Uterus (tissue), 4 donors: ENCODE data around the gene MAP3K4. TPM values are rescaled to one million over a fixed set of nuclear protein-coding genes. Genes with fewer than 3 reads are reported as not detected.

Source experiments
- DNase-seq, 2 donors: peaks; one replicate each; pipeline ENCODE4 v3.0.0-alpha.2; 2019 to 2020
- H3K27ac ChIP-seq, 2 donors: fragments of 200-600 bp; sonication (generic); 1 replicate in 1 of 2; 2 replicates in 1 of 2; pipeline ENCODE4 v1.5.1; 2016 to 2018
- H3K27me3 ChIP-seq, 2 donors: fragments of 200-600 bp; sonication (generic); one replicate each; pipeline ENCODE4 v1.5.1; 2018 to 2019; ENCODE audit warnings: control low read depth in 1 of 2
- H3K36me3 ChIP-seq, 2 donors: fragments of 200-600 bp; sonication (generic); one replicate each; pipeline ENCODE4 v1.5.1; 2019; ENCODE audit warnings: control low read depth in 1 of 2
- H3K4me1 ChIP-seq, 2 donors: fragments of 200-600 bp; sonication (generic); one replicate each; pipeline ENCODE4 v1.5.1; 2018 to 2019; ENCODE audit warnings: control low read depth in 1 of 2
- H3K4me3 ChIP-seq, 2 donors: fragments of 200-600 bp; sonication (generic); 1 replicate in 1 of 2; 2 replicates in 1 of 2; pipeline ENCODE4 v1.5.1; 2018 to 2019; ENCODE audit warnings: mild to moderate bottlenecking in 1 of 2
- H3K9me3 ChIP-seq, 2 donors: fragments of 200-600 bp; sonication (generic); one replicate each; pipeline ENCODE4 v1.5.1; 2019; ENCODE audit warnings: control low read depth in 1 of 2
- POLR2A ChIP-seq, 2 donors: fragments of 450-650 bp; IDR thresholded peaks; one replicate each; pipeline ENCODE4 v1.6.1; 2016; ENCODE audit warnings: antibody characterized with exemption in 2 of 2, mild to moderate bottlenecking in 1 of 2, moderate library complexity in 1 of 2
- intact Hi-C: fragments of 100-400 bp; cut with DNase I; formaldehyde crosslinking; loops from one replicate; pipeline ENCODE4 v1.15.1; 2023; ENCODE audit warnings: low total_unique reads
- total RNA-seq, 4 donors: library from RNA; depleted of rRNA in 3 of 4; stranded (reverse); fragments of >200 nt in 3 of 4; gene quantifications; one replicate each; pipeline versions ENCODE4 v1.1.0 to v1.2.4, GENCODE V29; 2014 to 2023
- TF ChIP-seq, protein P1 (sequence below), 4 experiments: fragments of 200-600 bp in 2 of 4; fragments of 450-650 bp in 2 of 4; sonication (generic) in 2 of 4; IDR thresholded peaks; one replicate each; pipeline ENCODE4 v1.5.1; 2016 to 2019; ENCODE audit warnings: antibody characterized with exemption in 4 of 4, mild to moderate bottlenecking in 2 of 4, moderate library complexity in 1 of 4
- donor health status: DM: yes; HTN: yes; CAD: no.

MAP3K4 gene
- total RNA-seq, 4 donors from 2014 or later, result 24.1 to 82.9 (median 46.6) TPM

DNA sequence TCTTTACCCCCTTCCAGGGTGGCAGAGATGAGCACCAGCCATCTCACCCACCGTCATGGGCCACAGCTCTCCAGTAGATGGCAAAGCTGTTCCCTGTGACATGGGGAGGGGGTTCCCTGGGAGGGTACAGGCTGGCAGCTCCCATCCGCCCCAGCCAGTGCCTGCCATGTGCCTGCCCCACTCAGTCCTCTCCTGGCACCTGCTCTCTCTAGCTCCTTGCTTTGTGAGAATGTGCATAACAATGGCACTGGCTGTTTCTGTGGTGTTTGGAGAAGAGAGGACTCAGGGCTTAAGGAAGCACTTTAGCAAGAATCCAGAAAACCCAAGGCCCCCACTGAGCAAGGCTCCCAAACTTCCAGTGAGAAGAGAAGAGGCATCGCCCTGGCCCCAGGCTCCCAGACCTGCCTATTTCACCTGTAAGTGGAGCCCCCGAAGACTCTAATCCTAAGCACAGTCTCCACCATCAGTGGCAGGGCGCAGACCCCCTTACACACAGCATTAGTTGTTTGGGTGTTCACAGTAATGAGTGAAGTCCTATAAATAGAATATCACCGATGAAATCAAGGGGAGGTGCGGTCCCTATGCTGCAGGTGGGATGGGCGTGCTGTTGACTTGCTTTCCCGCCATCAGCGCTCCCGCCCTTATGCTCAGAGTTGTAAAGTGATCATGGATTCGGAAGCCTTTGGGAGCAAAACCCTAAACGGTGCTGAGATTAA, 172.1 kb downstream of the MAP3K4 start:
- no peak overlapping the region for H3K4me3 ChIP-seq
- H3K9me3 ChIP-seq, result no peaks in the 10 kb centered on the region
- no peaks in the 10 kb centered on the region for H3K27me3 ChIP-seq
- no peak overlapping the region for H3K27ac ChIP-seq
- no peaks in the 10 kb centered on the region for H3K4me1 ChIP-seq
- TF ChIP-seq, protein P1, sequence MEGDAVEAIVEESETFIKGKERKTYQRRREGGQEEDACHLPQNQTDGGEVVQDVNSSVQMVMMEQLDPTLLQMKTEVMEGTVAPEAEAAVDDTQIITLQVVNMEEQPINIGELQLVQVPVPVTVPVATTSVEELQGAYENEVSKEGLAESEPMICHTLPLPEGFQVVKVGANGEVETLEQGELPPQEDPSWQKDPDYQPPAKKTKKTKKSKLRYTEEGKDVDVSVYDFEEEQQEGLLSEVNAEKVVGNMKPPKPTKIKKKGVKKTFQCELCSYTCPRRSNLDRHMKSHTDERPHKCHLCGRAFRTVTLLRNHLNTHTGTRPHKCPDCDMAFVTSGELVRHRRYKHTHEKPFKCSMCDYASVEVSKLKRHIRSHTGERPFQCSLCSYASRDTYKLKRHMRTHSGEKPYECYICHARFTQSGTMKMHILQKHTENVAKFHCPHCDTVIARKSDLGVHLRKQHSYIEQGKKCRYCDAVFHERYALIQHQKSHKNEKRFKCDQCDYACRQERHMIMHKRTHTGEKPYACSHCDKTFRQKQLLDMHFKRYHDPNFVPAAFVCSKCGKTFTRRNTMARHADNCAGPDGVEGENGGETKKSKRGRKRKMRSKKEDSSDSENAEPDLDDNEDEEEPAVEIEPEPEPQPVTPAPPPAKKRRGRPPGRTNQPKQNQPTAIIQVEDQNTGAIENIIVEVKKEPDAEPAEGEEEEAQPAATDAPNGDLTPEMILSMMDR (IDR thresholded peaks at IDR 0.05), result no peak
- no peak for TF ChIP-seq POLR2A (IDR thresholded peaks at IDR 0.05)
- DNase-seq, result no peak
- intact Hi-C loops, result no loop called here
- H3K36me3 ChIP-seq, result no peaks in the 10 kb centered on the region

DNA sequence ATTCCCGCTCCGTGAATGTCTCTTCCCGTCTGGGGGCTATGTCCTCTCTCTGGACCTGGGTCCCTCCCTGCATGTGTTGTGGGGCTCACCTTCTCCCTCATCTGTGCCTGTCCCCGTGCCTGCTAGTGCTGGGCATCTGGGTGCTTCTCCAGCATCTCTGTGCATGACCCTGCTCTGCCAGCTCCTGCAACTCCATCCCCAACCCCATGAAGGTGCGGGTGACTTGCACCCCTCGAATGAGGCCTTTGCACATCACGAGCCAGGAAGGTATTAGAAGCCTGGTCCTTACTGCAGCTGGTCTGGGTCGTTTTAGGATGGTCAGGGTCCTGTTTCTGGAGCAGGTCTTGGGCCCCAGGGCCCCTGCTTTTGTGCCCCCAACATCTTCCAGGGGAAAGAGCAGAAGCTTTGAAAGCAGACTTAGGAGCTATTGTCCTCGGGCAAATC, 172.6 kb downstream of the MAP3K4 start:
- no peak for TF ChIP-seq POLR2A (IDR thresholded peaks at IDR 0.05)
- TF ChIP-seq, protein P1 (IDR thresholded peaks at IDR 0.05), result no peak
- DNase-seq, result no peak
- intact Hi-C loops, result no loop called here
- no peak overlapping the region for H3K27ac ChIP-seq
- H3K4me3 ChIP-seq, result no peak overlapping the region
- H3K4me1 ChIP-seq, result no peaks in the 10 kb centered on the region
- H3K9me3 ChIP-seq, result no peaks in the 10 kb centered on the region
- no peaks in the 10 kb centered on the region for H3K36me3 ChIP-seq
- H3K27me3 ChIP-seq, result no peaks in the 10 kb centered on the region

DNA sequence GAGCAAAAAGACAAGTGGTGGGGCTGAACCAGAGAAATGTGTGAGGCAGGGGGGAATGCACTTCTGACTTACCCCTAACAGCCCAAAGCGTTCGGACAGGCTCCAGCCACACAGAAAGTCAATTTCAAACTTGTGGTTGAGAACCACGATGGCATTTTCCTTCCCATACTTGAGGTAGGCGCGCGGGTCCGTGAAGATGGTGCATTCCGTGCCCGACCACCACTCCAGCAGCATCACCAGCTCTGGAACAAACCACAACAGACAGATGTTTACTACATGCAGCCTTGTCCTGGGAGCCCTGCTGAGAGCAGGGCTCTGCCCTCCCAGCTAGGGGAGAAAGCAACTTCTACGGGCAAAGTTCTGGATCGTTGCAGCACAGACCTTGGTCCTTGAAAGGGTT, 174.6 kb downstream of the MAP3K4 start:
- no peaks in the 10 kb centered on the region for H3K4me1 ChIP-seq
- intact Hi-C loops, result no loop called here
- TF ChIP-seq, protein P1 (IDR thresholded peaks at IDR 0.05), result no peak
- TF ChIP-seq POLR2A (IDR thresholded peaks at IDR 0.05), result no peak
- H3K27ac ChIP-seq, result no peak overlapping the region
- H3K9me3 ChIP-seq, result no peaks in the 10 kb centered on the region
- H3K36me3 ChIP-seq, result no peaks in the 10 kb centered on the region
- no peaks in the 10 kb centered on the region for H3K27me3 ChIP-seq
- no peak for DNase-seq
- H3K4me3 ChIP-seq, result no peak overlapping the region

DNA sequence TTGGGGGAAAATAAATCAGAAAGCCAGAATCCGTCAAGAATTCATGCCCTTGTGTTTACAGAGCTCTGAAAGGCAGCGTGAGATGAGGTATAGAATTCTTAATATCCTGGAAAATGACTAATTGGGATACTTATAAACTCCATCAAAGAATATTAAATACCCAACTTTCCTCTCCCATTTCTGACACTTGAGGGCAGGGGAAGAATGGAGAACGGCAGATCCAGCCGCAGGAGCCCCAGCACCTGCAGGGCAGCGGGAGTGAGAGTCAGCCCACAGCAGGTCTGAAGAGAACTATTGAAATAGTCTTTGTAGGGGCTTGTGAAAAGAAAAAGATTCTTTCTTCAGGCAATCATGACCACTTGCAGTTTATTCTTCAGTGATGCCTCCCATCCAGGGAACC, 175.1 kb downstream of the MAP3K4 start:
- TF ChIP-seq, protein P1 (IDR thresholded peaks at IDR 0.05), result no peak
- no peak for TF ChIP-seq POLR2A (IDR thresholded peaks at IDR 0.05)
- H3K27ac ChIP-seq, result no peak overlapping the region
- intact Hi-C loops, result no loop called here
- H3K36me3 ChIP-seq, result no peaks in the 10 kb centered on the region
- no peaks in the 10 kb centered on the region for H3K9me3 ChIP-seq
- no peak overlapping the region for H3K4me3 ChIP-seq
- H3K4me1 ChIP-seq, result no peaks in the 10 kb centered on the region
- no peaks in the 10 kb centered on the region for H3K27me3 ChIP-seq
- DNase-seq, result no peak
